Measurements from ENCODE around the gene ATP2B2.

GRCh38 chr3:10440684-10441083, 64.7 kb downstream of the ATP2B2 start:
- TF ChIP-seq CBX8 (IDR thresholded peaks at IDR 0.05; ENCODE audit: borderline replicate concordance, low read depth, low read length) (no peak), ZNF274 (IDR thresholded peaks at IDR 0.05; ENCODE audit: borderline replicate concordance, extremely low read depth, low read length) (no peak), USF2 (IDR thresholded peaks at IDR 0.05; ENCODE audit: low read length) (no peak), KDM1A (IDR thresholded peaks at IDR 0.05; ENCODE audit: borderline replicate concordance, low read length) (no peak), JUN (IDR thresholded peaks at IDR 0.05; ENCODE audit: low read depth, low read length) (no peak), POLR2AphosphoS5 (IDR thresholded peaks at IDR 0.05; ENCODE audit: low read depth, low read length) (no peak), JUND (IDR thresholded peaks at IDR 0.05; ENCODE audit: low read length) (no peak)
- TF ChIP-seq, protein P1, sequence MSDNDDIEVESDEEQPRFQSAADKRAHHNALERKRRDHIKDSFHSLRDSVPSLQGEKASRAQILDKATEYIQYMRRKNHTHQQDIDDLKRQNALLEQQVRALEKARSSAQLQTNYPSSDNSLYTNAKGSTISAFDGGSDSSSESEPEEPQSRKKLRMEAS (IDR thresholded peaks at IDR 0.05) = no peak
- TF ChIP-seq, protein P2, sequence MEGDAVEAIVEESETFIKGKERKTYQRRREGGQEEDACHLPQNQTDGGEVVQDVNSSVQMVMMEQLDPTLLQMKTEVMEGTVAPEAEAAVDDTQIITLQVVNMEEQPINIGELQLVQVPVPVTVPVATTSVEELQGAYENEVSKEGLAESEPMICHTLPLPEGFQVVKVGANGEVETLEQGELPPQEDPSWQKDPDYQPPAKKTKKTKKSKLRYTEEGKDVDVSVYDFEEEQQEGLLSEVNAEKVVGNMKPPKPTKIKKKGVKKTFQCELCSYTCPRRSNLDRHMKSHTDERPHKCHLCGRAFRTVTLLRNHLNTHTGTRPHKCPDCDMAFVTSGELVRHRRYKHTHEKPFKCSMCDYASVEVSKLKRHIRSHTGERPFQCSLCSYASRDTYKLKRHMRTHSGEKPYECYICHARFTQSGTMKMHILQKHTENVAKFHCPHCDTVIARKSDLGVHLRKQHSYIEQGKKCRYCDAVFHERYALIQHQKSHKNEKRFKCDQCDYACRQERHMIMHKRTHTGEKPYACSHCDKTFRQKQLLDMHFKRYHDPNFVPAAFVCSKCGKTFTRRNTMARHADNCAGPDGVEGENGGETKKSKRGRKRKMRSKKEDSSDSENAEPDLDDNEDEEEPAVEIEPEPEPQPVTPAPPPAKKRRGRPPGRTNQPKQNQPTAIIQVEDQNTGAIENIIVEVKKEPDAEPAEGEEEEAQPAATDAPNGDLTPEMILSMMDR (IDR thresholded peaks at IDR 0.05; ENCODE audit: control extremely low read depth in 1 of 3, insufficient read depth in 1 of 3, low read depth in 1 of 3, low read length in 3 of 3) = no peak

Data from H1 (cell line).